Measurements from ENCODE around the gene ARHGDIB. TPM values are rescaled to one million over a fixed set of nuclear protein-coding genes. Genes with fewer than 3 reads are reported as not detected.

The ARHGDIB gene
- polyA plus RNA-seq, 1 experiment: 31.7 TPM

DNA sequence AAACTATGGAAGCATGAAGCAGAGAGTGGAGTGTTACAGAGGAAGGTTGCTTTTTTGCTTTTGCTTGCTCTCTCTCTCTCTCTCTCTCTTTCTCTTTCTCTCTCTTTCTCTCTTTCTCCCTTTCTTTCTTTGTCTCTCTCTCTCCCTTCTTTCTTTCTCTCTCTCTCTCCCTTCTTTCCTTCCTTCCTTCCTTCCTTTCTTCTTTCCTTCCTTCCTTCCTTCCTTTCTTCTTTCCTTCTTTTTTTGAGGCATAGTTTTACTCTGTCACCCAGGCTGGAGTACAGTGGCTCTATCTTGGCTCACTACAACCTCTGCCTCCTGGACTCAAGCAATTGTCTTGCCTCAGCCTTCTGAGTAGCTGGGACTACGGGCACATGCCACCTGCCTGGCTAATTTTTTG is 7.6 kb downstream of the ARHGDIB start:
- TF ChIP-seq, protein P1, sequence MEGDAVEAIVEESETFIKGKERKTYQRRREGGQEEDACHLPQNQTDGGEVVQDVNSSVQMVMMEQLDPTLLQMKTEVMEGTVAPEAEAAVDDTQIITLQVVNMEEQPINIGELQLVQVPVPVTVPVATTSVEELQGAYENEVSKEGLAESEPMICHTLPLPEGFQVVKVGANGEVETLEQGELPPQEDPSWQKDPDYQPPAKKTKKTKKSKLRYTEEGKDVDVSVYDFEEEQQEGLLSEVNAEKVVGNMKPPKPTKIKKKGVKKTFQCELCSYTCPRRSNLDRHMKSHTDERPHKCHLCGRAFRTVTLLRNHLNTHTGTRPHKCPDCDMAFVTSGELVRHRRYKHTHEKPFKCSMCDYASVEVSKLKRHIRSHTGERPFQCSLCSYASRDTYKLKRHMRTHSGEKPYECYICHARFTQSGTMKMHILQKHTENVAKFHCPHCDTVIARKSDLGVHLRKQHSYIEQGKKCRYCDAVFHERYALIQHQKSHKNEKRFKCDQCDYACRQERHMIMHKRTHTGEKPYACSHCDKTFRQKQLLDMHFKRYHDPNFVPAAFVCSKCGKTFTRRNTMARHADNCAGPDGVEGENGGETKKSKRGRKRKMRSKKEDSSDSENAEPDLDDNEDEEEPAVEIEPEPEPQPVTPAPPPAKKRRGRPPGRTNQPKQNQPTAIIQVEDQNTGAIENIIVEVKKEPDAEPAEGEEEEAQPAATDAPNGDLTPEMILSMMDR (IDR thresholded peaks at IDR 0.05; ENCODE audit: insufficient read depth, low read depth, low read length): no peak
- ChIA-PET POLR2A (no interaction called here), CTCF (no interaction called here)

DNA sequence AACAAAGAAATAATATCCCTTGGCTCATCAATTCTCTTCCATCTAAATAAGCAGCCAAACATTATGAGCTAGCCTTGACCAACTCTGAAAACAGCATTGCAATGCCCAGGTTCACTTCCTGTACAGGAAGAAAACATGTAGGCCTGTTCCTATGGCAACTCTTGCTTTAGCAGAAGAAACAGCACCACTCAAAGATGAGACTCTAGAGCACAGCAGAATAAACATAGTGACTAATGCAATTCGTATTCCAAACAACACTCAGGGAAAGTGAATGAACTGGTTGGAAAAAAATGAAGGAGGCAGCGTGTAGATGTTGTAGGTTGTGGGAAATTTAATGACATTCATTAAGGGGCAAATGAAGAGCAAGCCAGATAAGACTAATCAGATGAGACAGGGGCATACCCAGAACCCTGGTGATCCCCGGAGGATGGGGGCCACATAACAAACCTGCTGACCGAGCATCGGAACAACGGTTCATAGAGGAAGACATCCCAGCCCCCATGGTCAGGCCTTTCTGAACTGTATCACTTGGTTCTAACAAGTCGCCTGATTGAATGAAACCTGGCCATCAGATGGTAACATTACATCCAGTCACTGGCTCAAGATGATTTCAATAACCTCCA is 9.0 kb downstream of the ARHGDIB start:
- TF ChIP-seq, protein P1 (IDR thresholded peaks at IDR 0.05; ENCODE audit: insufficient read depth, low read depth, low read length): no peak
- ChIA-PET POLR2A (no interaction called here), CTCF (interaction anchor here (1.1 to 1.2 kb wide), 2 partner anchors 34 to 38 kb away, joined by 3 to 4 read pairs; no protein-coding TSS in a partner anchor)
- Histone ChIP-seq H3K4me3 (ENCODE audit: low read depth, low read length) (no peak overlapping the region), H3K27me3 (ENCODE audit: control insufficient read depth, insufficient read depth, low read length) (no peaks in the 10 kb centered on the region), H3K36me3 (ENCODE audit: control insufficient read depth, insufficient read depth, low read length) (no peaks in the 10 kb centered on the region)
- DNase-seq (ENCODE audit: low read depth): peak; percentile 93

More for the DNA sequence above, 7.6 kb downstream of the ARHGDIB start:
- Histone ChIP-seq H3K4me3 (ENCODE audit: low read depth, low read length) (no peak overlapping the region), H3K27me3 (ENCODE audit: control insufficient read depth, insufficient read depth, low read length) (no peaks in the 10 kb centered on the region), H3K36me3 (ENCODE audit: control insufficient read depth, insufficient read depth, low read length) (no peaks in the 10 kb centered on the region)
- DNase-seq (ENCODE audit: low read depth): no peak

DNA sequence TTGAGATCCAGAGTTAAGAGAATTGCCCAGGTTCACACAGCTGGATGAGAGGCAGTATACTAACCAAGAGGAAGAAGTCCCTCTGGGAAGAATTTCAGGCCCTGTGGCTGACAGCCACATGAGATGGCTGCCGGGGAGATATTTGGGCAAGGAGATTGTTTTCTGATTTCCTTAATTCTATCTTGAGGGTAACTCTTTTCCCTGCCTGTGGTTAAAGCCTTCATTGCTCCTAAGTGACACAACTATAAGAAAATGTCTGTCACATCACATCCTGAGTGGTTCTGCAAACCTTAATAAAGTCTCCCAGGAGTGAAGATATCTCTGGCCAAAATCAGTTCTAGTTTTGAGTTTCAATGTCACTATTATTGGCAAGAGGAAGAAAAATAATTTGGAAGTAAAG is 9.6 kb downstream of the ARHGDIB start:
- no peaks in the 10 kb centered on the region for H3K27me3 ChIP-seq (ENCODE audit: control insufficient read depth, insufficient read depth, low read length)
- CTCF ChIA-PET: interaction anchor here (1.1 to 1.2 kb wide), 2 partner anchors 35 to 39 kb away, joined by 3 to 4 read pairs; no protein-coding TSS in a partner anchor
- no peak overlapping the region for H3K4me3 ChIP-seq (ENCODE audit: low read depth, low read length)
- POLR2A ChIA-PET: no interaction called here
- TF ChIP-seq, protein P1 (IDR thresholded peaks at IDR 0.05; ENCODE audit: insufficient read depth, low read depth, low read length): no peak
- H3K36me3 ChIP-seq (ENCODE audit: control insufficient read depth, insufficient read depth, low read length): no peaks in the 10 kb centered on the region
- DNase-seq (ENCODE audit: low read depth): no peak

DNA sequence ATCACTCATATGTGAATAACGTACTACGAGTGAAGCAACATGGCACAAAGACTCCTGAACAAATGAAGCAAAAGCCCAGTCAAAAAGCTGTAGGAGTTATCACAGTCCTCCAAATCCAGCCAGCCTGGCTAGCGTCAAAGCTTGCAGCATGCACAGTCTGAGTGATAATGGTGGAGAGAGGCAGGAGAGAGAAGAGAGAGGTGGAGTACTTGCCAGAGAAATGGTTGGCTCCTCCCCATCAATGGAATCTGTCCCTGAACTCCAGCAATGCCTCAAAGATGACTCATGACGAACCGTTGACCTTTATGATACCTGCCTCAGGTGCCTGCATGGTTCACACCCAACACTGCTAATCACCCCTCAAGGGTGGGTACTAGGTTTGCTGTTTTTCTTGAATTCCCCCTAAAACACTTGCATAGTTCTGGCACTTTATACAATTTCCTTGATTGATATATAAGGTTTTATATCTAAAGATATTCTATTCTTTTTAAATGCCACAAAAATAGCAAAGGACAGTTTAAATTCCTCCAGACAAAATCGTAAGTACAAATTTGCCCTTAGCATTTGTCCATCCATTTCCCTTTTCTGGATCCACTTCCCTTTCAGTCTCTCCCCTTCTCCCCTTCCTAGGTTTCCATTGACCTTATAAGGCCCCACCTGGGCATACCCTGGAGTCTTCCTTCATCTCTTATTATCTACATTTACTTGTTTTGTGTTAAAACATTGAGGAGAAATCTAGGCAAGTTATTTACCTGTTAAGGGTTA is 10.2 kb downstream of the ARHGDIB start:
- TF ChIP-seq, protein P1 (IDR thresholded peaks at IDR 0.05; ENCODE audit: insufficient read depth, low read depth, low read length): no peak

DNA sequence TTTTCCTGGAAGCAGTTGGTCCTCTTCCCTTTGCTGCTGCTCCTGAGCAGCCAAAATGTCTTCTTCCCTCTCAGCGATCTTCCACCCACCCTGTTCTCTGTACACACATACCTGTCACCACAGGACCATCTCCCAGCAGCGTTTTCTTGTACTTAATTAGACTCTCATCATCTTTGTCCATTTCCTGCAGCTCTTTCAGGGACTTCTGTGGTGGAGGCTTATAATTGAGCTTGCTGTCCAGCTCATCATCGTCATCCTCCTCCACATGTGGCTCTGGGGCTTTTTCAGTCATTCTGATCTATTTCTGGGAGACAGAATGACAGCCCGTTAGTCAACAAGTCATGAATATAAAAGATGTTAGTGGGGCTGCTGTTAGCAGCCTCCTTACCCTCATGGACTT is 11.0 kb downstream of the ARHGDIB start:
- POLR2A ChIA-PET: no interaction called here
- DNase-seq (ENCODE audit: low read depth): no peak
- H3K36me3 ChIP-seq (ENCODE audit: control insufficient read depth, insufficient read depth, low read length): no peaks in the 10 kb centered on the region
- TF ChIP-seq, protein P1 (IDR thresholded peaks at IDR 0.05; ENCODE audit: insufficient read depth, low read depth, low read length): no peak
- no peaks in the 10 kb centered on the region for H3K27me3 ChIP-seq (ENCODE audit: control insufficient read depth, insufficient read depth, low read length)
- no peak overlapping the region for H3K4me3 ChIP-seq (ENCODE audit: low read depth, low read length)
- CTCF ChIA-PET: no interaction called here

More for the DNA sequence above, 10.2 kb downstream of the ARHGDIB start:
- POLR2A ChIA-PET: no interaction called here
- H3K27me3 ChIP-seq (ENCODE audit: control insufficient read depth, insufficient read depth, low read length): no peaks in the 10 kb centered on the region
- H3K4me3 ChIP-seq (ENCODE audit: low read depth, low read length): no peak overlapping the region
- H3K36me3 ChIP-seq (ENCODE audit: control insufficient read depth, insufficient read depth, low read length): no peaks in the 10 kb centered on the region
- DNase-seq (ENCODE audit: low read depth): no peak
- CTCF ChIA-PET: interaction anchor here (1.1 kb wide), 1 partner anchor 40 kb away, joined by 3 read pairs; no protein-coding TSS in a partner anchor

Data from BJ (cell line).